ENCODE data around the gene FBXO17. TPM values are rescaled to one million over a fixed set of nuclear protein-coding genes. Genes with fewer than 3 reads are reported as not detected.
A peak's percentile ranks its signal among the peaks of the same experiment; 100 is the strongest.

FBXO17 gene
- total RNA-seq, 1 donor from 2014 or later: 4.5 TPM

DNA sequence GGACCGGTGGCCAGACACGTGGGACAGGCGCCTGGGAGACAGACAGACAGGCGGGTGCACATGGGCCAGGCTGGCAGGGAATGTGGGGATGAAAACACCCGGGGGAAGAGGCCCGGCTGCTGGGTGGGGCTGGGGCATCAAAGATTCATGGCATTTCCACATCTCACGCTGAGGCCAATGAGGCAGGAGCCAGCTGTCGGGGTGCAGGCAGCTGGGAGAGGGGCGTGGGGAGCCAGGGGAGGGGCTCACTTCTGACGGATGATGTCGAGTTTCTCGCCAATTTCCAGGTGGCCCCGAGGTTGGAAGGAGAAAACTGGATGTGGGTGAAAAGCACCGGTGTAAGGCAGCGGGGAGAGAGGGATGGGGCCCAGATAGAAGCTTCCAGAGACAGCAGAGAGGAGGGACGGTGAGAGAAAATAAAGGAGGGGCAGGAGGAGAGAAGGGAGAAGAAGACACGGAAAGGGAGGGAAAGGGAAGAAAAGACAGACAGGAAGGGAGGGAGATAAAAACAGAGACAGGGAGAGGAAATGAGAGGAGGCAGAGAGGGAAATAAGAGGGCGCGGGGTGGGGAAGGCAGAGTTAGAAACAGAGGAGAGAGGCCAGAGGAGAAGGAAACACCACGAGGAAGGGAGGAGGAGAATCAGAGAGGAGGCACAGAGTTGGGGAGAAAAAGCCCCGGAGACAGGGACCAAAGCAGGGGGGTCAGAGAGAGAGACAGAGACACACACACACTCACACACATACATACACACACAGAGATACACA, 55.5 kb downstream of the FBXO17 start:
- DNase-seq (ENCODE audit: low spot score in 2 of 2): no peak
- no peak for FAIRE-seq

DNA sequence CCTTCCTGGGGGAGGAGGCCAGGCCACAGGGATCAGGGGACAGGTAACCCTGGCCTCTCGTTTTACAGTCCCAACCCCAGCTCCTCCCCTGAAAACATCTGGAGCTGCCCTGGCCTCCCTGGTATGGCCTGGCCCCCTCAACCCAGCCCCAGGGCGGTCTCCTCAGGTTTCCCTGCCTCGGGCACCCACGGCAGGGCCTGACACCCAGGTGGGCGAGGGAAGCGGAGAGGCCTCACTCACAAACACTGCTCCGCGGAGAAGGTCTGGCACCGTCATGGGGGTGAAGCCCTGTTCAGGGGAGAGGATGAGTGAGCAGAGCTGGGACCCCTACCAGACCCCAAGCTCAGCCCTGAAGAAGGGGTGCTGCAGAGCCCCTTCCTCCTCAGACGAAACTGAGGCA, 57.0 kb downstream of the FBXO17 start:
- DNase-seq (ENCODE audit: low spot score in 2 of 2) (no peak), FAIRE-seq (no peak)

DNA sequence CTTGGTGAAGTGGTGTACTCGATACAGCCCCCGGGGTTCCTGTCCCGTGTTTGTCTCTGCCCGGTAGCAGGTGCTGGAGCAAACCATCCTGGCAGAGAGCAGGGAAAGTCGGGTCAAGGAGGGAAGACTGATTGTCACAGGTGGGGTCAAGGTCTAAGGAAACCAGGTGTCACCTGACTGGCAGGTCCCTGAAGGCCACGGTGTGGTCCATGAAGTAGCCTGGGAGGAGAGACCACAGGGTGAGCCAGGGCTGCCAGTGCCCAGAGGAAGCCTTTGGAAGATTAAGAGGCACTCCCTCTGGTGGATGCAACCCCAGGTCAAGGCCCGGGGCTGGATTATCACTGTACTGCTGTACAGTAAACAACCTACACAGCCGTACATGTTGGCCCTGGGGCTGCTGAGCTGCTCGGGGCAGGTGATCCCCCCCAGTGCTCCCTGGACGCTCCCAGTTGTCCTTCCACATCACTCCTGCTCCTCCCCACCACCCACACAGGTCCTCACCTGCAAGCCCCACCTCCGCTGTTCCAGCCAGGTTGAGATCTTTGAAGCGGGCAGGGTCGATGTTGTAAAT, 57.5 kb downstream of the FBXO17 start:
- DNase-seq (ENCODE audit: low spot score in 2 of 2) (no peak), FAIRE-seq (no peak)

DNA sequence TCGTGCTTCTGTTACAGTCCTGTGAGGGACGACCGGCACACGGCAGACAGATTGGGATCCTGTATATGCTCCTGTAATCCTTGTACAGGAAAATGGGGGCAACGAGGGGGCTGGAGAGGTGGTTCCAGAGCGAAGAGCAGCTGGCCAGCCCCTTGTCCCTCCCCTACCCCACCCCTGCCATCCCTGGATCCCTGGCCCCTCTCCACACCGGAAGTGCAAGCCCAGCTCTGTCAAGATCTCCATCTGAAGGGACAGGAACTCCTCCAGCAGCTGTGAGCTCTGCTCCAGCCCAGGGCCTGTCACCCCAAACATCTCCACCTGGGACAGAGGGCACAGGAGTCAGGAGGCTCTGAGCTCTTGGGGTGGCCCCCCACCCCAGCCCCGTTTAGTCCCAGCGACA, 58.0 kb downstream of the FBXO17 start:
- FAIRE-seq: no peak
- no peak for DNase-seq (ENCODE audit: low spot score in 2 of 2)

DNA sequence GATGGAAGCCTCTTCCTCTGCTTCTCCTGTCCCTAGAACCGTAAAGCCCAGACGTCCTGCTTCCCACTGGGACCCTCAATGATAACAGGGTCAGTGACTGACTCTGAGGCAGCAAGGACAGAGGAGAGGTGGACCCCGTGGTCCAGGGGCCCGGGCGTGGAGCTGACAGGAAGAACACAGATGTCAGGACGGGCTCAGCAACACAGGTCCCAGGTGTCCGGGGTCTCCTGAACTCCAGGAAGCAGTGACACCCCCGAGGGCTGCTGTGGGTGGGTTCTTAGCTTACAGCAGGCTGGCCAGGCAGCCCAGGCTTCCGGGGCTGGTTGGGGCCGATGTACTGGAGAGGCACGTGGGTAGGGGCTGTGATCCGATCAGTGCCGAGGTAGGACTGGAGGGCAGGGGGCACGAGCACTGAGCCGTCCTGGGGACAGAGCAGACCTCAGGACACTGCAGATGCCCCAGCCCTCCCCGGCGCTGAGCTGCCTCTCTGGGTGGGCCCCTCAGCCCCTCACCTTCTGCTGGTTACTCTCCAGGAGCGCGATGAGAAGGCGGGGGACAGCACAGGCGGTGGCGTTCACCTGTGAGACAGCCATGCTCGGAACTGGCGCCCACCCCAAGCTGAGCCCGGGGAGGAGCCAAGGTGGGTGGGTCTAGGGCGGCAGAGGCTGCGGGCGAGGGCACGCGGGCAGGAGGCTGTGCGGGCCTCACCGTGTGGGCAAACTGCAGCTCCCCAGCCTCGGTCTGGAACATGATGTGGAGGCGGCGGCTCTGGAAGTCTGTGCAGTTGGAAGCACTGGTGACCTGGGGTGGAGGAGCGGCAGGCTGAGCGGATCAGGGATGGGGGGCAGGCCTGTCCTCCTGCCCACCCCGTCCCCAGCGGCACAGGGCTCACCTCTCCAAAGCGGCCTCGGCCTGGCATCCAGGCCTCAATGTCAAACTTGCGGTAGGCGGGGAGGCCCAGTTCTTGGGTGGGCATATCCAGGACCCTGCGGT, 59.9 kb downstream of the FBXO17 start:
- FAIRE-seq: no peak
- no peak for DNase-seq (ENCODE audit: low spot score in 2 of 2)

DNA sequence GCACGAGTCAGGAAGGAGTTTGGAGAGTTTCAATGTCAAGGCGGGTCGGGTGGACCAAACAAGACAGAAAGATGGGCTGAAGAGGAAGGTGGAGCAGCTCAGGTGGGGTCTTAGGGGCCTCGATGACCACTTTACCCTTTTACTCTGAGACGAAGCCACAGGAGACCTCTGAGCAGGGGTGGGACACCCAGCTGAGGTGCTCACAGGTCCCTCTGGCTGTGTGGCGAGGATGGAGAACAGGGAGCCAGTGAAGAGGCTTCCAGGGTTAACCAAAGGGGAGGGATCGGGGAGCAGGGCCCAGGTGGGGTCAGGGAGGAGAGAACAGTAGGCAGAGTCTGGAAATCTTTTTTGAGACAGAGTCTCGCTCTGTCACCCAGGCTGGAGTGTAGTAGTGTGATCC, 61.6 kb downstream of the FBXO17 start:
- DNase-seq (ENCODE audit: low spot score in 2 of 2) (no peak), FAIRE-seq (no peak)

DNA sequence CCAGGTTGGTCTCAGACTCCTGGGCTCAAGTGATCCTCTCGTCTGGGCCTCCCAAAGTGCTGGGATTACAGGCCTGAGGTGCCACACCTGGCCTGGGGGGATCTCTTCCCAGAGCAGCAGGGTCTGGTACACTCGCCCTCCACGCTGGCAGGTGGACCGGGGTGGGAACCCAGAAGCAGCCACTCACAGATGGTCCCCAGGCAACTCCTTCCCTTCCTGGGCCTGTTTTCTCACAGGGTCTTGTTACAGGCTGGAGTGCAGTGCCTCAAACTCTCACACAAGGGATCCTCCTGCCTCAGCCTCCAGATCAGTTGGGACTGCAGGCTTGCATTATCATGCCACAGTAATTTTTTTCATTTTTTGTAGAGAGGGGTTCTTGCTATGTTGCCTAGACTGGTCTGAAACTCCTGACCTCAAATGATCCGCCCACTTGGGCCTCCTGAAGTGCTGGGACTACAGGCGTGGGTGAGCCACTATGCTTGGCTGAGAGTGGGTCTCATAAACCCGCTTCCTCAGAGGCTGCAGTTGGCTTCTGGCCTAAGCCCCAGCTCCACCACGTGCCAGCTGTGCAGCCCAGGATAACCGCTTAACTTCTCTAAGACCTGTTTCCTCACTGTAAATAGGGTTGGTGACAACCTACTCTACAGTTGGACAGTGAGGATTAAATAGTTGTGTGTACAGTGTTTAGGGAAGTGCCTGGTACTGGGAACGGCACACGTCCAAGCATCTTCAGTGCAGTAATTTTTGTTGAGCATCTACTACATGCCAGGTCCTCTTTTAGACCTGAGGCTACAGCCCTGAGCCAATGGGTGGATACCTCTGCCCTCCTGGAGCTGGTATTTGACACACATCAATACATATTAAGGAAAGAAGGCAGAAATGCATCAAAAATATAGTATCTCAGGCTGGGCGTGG, 62.7 kb downstream of the FBXO17 start:
- DNase-seq (ENCODE audit: low spot score in 2 of 2) (no peak), FAIRE-seq (no peak)

DNA sequence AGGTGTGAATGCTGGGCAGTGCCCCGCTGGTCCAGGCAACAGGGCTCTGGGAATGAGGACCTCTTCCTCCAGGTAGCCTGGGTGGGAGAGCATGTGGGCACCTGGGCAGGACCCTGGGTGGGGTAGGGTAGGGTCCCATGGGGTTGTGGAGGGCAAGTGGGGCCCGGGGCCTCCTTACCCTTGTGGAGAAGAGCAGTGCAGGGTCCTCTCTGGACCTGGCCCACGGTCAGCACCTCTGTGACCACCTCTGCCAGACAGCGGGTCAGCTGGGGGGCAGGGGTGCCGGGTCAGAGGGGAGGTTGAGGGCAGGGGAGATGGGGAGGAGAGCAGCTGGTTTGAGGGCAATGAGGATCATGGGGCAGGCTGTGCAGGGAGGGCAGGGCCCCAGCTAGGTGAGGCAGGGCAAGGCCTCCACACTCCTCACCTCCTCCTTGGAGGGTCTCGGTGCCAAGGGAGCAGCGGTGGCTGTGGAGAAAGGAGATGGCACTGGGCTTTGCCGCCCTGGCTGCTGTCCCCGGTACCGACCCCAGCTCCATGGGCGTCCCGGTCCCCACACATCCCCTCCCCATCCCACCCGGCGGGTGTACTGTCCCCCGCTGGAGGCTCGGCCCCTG, 64.0 kb downstream of the FBXO17 start:
- DNase-seq (ENCODE audit: low spot score in 2 of 2) (no peak), FAIRE-seq (no peak)

DNA sequence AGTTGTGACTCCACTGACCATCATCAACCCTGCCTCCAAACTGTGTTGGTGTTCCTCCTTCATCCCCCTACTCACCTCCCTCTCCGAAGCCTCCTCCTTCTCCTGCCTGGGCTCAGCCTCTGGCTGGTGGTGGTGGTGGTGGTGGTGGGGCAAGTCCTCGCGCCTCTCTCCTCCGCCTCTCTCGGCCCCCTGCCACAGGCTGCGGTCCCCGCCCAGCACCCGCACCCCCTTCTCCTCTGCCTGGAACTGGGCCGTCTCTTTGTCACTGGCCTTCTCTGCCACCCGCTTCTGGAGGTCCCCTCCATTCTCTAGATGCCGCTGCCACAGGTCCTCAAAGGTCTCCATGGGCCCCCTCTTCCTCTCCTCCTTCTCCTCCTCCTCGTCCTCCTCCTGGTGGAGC, 65.1 kb downstream of the FBXO17 start:
- DNase-seq (ENCODE audit: low spot score in 2 of 2) (no peak), FAIRE-seq (no peak)

DNA sequence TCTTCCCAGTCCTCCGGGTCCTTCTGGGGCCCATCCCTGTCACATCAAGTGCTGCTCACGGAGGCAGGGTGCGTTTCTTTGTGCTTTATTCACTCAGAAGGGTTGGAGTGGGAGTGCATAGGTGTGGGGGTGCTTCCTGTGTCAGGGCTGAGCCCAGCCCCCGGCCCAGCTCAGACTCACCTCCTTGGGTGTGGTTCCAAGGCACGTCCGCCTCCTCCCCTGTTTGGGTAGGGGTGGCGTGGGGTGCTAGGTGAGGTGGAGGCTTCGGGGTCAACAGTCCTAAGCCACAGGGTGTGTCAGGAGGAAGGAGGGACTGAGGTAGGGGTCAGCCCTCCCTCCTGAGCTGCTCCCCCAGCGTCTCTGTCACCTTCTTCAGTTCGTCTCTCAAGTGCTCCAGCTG, 66.6 kb downstream of the FBXO17 start:
- no peak for DNase-seq (ENCODE audit: low spot score in 2 of 2)
- no peak for FAIRE-seq

DNA sequence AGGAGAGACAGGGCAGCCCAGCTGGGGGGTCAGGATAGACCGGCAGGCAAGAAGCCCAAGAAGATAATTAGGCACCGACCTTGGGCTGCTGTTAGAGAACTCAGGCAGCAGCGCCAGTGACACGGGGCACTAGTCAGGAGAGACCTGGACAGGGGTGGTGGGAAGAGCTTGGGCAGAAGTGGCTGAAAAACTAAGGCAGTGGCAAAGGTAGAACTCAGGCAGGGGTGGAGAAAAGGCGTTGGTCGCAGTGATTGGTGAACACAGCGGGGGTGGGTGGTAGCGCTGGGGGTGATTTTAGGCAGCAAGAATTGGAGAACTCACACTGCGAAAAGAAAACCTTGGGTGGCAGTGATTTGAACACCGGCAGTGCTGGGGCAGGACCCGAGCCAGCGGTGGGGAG, 67.9 kb downstream of the FBXO17 start:
- FAIRE-seq: no peak

DNA sequence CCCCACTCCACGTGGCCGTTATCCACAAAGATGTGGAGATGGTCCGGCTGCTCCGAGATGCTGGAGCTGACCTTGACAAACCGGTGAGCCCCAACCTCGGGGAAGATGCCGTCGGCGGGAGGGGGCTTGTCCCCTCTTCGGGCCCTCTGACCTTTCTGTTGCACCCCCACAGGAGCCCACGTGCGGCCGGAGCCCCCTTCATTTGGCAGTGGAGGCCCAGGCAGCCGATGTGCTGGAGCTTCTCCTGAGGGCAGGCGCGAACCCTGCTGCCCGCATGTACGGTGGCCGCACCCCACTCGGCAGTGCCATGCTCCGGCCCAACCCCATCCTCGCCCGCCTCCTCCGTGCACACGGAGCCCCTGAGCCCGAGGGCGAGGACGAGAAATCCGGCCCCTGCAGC, 68.3 kb downstream of the FBXO17 start:
- DNase-seq (ENCODE audit: low spot score in 2 of 2) (no peak), FAIRE-seq (no peak)

More for the DNA sequence above, 67.9 kb downstream of the FBXO17 start:
- no peak for DNase-seq (ENCODE audit: low spot score in 2 of 2)

DNA sequence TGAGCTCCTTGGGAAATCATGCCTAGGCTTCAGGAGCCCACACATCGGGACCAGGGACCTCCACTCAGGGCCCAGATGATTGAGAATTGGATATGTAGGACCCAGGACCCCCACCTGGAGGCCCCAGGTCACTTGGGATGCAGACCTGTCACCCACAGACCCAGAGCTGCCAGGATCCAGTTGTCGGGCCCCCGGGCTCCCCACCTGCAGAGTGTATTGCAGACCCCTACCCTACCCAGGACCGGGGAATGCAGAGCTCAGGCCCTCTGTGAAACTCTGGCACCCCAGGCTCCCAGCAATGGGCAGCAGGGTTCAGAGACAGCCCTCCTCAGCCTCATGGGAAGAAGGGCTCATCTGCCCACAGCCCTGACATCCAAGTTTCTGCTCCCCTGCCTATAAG, 69.9 kb downstream of the FBXO17 start:
- DNase-seq (ENCODE audit: low spot score in 2 of 2): no peak
- FAIRE-seq: no peak

DNA sequence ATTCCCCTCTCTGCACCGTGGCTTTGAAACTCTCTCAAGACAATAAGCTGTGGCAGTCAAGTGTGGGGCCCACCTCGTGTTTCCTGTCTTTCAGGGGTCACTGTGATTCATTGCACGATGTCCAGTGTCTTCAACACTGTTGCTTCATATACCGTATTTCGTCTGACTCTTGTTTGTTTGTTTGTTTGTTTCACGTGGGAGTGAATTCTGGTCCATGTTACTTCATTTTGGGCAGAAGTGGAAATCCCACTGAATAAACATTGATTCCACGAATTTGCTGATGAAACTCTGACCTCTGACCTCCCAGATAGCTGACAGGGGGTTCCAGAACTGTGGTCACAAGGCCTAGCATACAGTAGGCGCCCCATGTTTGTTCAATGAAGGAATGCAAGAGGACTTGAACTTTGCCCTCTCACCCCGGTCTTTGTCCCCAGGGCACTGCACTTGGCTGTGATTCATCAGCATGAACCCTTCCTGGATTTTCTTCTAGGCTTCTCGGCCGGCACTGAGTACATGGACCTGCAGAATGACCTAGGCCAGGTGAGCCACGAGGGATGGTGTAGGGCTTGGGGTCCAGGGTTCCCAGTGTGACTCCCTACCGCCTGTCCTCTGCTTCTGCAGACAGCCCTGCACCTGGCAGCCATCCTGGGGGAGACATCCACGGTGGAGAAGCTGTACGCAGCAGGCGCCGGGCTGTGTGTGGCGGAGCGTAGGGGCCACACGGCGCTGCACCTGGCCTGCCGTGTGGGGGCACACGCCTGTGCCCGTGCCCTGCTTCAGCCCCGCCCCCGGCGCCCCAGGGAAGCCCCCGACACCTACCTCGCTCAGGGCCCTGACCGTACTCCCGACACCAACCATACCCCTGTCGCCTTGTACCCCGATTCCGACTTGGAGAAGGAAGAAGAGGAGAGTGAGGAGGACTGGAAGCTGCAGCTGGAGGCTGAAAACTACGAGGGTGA, 70.7 kb downstream of the FBXO17 start:
- FAIRE-seq (no peak), DNase-seq (ENCODE audit: low spot score in 2 of 2) (no peak)

DNA sequence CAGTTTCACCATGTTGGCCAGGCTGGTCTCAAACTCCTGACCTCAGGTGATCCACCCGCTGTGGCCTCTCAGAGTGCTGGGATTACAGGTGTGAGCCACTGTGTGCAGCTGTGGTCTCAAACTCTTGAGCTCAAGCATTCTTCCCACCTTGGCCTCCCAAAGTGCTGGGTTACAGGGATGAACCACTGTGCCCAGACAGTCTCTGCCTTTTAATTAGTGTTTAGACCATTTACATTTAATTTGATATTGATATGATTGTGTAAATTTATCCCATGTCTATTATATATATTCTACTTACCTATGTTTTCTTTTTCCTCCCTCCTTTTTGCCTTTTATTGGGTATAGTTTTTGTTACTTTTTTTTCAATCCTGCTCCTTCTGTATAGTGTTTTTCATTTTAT, 73.9 kb downstream of the FBXO17 start:
- FAIRE-seq (no peak), DNase-seq (ENCODE audit: low spot score in 2 of 2) (no peak)

DNA sequence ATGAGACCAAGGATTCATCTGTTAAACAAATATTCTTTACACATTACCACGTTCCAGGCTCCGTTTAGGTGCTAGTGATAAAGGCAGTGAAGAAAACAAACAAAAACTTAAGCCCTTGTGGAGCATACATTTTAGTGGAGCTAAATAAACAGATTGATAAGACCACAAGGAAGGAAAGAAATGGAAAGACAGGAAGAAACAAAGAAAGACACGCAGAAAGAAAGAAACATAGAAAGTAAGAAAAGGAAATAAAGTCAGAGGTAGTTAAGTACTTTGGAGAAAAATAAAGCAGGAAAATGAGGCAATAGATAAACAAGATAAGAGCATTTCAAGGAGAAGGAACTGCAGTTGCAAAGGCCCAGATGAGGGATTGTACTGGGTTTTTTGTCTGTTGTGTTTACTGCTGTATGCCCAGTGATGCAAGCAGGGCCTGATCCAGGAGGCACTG, 74.8 kb downstream of the FBXO17 start:
- DNase-seq (ENCODE audit: low spot score in 2 of 2): no peak
- FAIRE-seq: no peak

DNA sequence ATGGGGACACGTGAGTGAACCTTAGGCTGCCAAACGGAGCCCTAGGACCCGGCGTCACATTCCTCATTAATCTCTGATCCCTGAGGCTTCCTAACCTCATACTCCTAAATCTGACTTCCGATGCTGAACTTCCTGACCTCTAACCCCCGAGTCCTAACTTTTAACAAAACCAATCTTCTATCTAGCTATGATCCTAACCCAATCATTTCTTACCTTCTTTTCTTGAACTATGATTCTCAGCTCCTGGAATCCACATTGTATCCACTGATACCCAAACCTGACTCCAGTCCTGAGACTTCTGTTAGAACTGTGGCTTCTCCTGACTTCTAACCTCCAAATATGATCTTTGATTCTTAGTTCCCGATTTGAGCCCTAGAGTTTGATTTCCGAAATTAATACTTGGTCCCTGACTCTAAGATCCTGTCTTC, 75.3 kb downstream of the FBXO17 start:
- no peak for FAIRE-seq
- peak in 1 of 2 donors; percentile 61 for DNase-seq (ENCODE audit: low spot score in 2 of 2)

DNA sequence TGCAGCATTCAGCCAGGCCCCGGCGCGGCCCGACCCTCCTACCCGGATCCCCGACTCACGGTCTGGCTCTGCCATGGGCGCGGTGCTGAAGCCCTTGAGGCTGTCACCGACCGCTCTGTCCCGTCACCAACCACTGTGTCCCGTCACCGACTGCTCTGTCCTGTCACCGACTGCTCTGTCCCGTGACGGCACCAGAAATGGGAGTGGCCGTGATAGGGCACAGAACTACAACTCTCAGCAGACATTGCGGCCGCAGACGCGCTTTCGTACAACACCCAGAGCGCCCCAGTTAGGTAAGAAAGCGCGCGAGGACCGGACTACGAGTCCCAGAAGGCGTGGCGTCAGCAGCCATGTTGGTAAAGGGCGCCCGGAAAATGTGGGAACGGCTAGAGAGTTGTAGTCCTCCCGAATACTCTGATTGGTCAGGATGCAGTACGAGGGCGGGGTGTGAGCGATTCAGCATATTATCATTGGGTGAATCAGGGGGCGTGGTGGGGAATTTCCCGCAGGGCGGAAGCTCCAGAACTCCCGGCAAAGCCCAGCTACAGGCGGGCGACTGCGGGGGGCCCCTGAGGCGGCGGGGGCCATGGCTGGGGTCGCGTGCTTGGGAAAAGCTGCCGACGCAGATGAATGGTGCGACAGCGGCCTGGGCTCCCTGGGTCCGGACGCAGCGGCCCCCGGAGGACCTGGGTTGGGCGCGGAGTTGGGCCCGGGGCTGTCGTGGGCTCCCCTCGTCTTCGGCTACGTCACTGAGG, 75.9 kb downstream of the FBXO17 start, which contains the start of the genes NFKBIB and SIRT2:
TSS of gene NFKBIB (plus strand) at position 523 of the 755 bp plus-strand sequence. CDS start at position 587, 64 bp downstream.
TSS of gene SIRT2 (minus strand) at position 172 of the 755 bp plus-strand sequence. CDS start at position 75, 97 bp downstream.
- FAIRE-seq: peak; percentile 96
- DNase-seq (ENCODE audit: low spot score in 2 of 2): peak; percentile 98 to 99
